ENCODE data around the gene RBAK.
"Not testable (repeated sequence)": the region's sequence is repeated elsewhere in the genome, so short reads cannot be mapped to it uniquely, and the experiment has no call there.

The RBAK gene

GRCh38 chr7:5068521-5068920 is 22.9 kb downstream of the RBAK start:
- peaks cover 9% of the 10 kb centered on the region for H3K36me3 ChIP-seq
- no peaks in the 10 kb centered on the region for H3K4me1 ChIP-seq (ENCODE audit: control insufficient read depth in 1 of 2, insufficient read depth in 1 of 2, low read depth in 1 of 2, low read length in 1 of 2)
- H3K9me3 ChIP-seq, result peaks cover 61% of the 10 kb centered on the region
- no peak for TF ChIP-seq CTCF (IDR thresholded peaks at IDR 0.05)
- no peak overlapping the region for H3K27ac ChIP-seq
- H3K4me3 ChIP-seq (ENCODE audit: low read depth in 1 of 2, low read length in 1 of 2), result no peak overlapping the region
- H3K27me3 ChIP-seq, result peaks cover 27% of the 10 kb centered on the region

GRCh38 chr7:5070206-5070605 is 24.5 kb downstream of the RBAK start:
- no peak for TF ChIP-seq CTCF (IDR thresholded peaks at IDR 0.05)
- Histone ChIP-seq H3K27me3 (peaks cover 43% of the 10 kb centered on the region), H3K4me3 (ENCODE audit: low read depth in 1 of 2, low read length in 1 of 2) (no peak overlapping the region), H3K27ac (no peak overlapping the region), H3K9me3 (peaks cover 44% of the 10 kb centered on the region), H3K4me1 (ENCODE audit: control insufficient read depth in 1 of 2, insufficient read depth in 1 of 2, low read depth in 1 of 2, low read length in 1 of 2) (no peaks in the 10 kb centered on the region), H3K36me3 (no peaks in the 10 kb centered on the region)

- not testable (repeated sequence) for H3K4me1 ChIP-seq (ENCODE audit: control insufficient read depth in 1 of 2, insufficient read depth in 1 of 2, low read depth in 1 of 2, low read length in 1 of 2); H3K36me3 ChIP-seq; H3K9me3 ChIP-seq; H3K27ac ChIP-seq; H3K4me3 ChIP-seq (ENCODE audit: low read depth in 1 of 2, low read length in 1 of 2)
- H3K27me3 ChIP-seq, result peaks cover 66% of the 10 kb centered on the region
These were observed 29.5 kb downstream of the RBAK start for GRCh38 chr7:5075187-5075586.

GRCh38 chr7:5077740-5078139 is 32.1 kb downstream of the RBAK start:
- no peak overlapping the region for H3K4me3 ChIP-seq (ENCODE audit: low read depth in 1 of 2, low read length in 1 of 2)
- no peaks in the 10 kb centered on the region for H3K4me1 ChIP-seq (ENCODE audit: control insufficient read depth in 1 of 2, insufficient read depth in 1 of 2, low read depth in 1 of 2, low read length in 1 of 2)
- peaks cover 55% of the 10 kb centered on the region for H3K27me3 ChIP-seq
- TF ChIP-seq CTCF (IDR thresholded peaks at IDR 0.05), result no peak
- H3K36me3 ChIP-seq, result no peaks in the 10 kb centered on the region
- no peak overlapping the region for H3K27ac ChIP-seq
- no peaks in the 10 kb centered on the region for H3K9me3 ChIP-seq

GRCh38 chr7:5082806-5083205 is 37.1 kb downstream of the RBAK start:
- Histone ChIP-seq H3K27ac (no peak overlapping the region), H3K27me3 (peaks cover 55% of the 10 kb centered on the region), H3K4me1 (ENCODE audit: control insufficient read depth in 1 of 2, insufficient read depth in 1 of 2, low read depth in 1 of 2, low read length in 1 of 2) (peaks cover 3 to 5% of the 10 kb centered on the region in 2 experiments), H3K4me3 (ENCODE audit: low read depth in 1 of 2, low read length in 1 of 2) (no peak overlapping the region), H3K36me3 (no peaks in the 10 kb centered on the region), H3K9me3 (no peaks in the 10 kb centered on the region)
- no peak for TF ChIP-seq CTCF (IDR thresholded peaks at IDR 0.05)

- no peak for TF ChIP-seq CTCF (IDR thresholded peaks at IDR 0.05)
- H3K4me1 ChIP-seq (ENCODE audit: control insufficient read depth in 1 of 2, insufficient read depth in 1 of 2, low read depth in 1 of 2, low read length in 1 of 2), result peaks cover 3 to 5% of the 10 kb centered on the region in 2 experiments
- H3K27ac ChIP-seq, result no peak overlapping the region
- H3K36me3 ChIP-seq, result no peaks in the 10 kb centered on the region
- no peak overlapping the region for H3K4me3 ChIP-seq (ENCODE audit: low read depth in 1 of 2, low read length in 1 of 2)
- H3K9me3 ChIP-seq, result no peaks in the 10 kb centered on the region
- H3K27me3 ChIP-seq, result peaks cover 50% of the 10 kb centered on the region
These were observed 37.7 kb downstream of the RBAK start for GRCh38 chr7:5083311-5083711.

All from neutrophil (primary cell).